ENCODE results near the gene ZBTB17.
A peak's percentile ranks its signal among the peaks of the same experiment; 100 is the strongest.
"Not testable (repeated sequence)": the region's sequence is repeated elsewhere in the genome, so short reads cannot be mapped to it uniquely, and the experiment has no call there.

Gene ZBTB17

GRCh38 chr1:15985611-15986297 lies 9.9 kb upstream of the ZBTB17 start:
- no peak for DNase-seq

- no peak for DNase-seq
These were observed 7.4 kb upstream of the ZBTB17 start for GRCh38 chr1:15983275-15983674.

GRCh38 chr1:15981679-15982078 lies 5.8 kb upstream of the ZBTB17 start:
- DNase-seq: no peak

- not testable (repeated sequence) for DNase-seq
These were observed 2.0 kb upstream of the ZBTB17 start for GRCh38 chr1:15977947-15978346.

GRCh38 chr1:15975358-15975804 lies 520 bp downstream of the ZBTB17 start:
- peak; percentile 3 for DNase-seq

GRCh38 chr1:15974855-15975254 lies 1.0 kb downstream of the ZBTB17 start:
- no peak for DNase-seq

GRCh38 chr1:15973772-15974171 lies 2.1 kb downstream of the ZBTB17 start:
- DNase-seq: no peak

GRCh38 chr1:15972409-15972808 lies 3.5 kb downstream of the ZBTB17 start:
- no peak for DNase-seq

- no peak for DNase-seq
These were observed 5.0 kb downstream of the ZBTB17 start for GRCh38 chr1:15970911-15971310.

- DNase-seq: no peak
These were observed 6.5 kb downstream of the ZBTB17 start for GRCh38 chr1:15969321-15969880.

GRCh38 chr1:15968172-15968571 lies 7.7 kb downstream of the ZBTB17 start:
- DNase-seq: no peak

GRCh38 chr1:15966956-15967344 lies 9.0 kb downstream of the ZBTB17 start:
- DNase-seq: no peak

- no peak for DNase-seq
These were observed 9.6 kb downstream of the ZBTB17 start for GRCh38 chr1:15966081-15966955.

GRCh38 chr1:15965228-15965767 lies 10.6 kb downstream of the ZBTB17 start:
- DNase-seq: no peak

GRCh38 chr1:15963968-15964648 lies 11.8 kb downstream of the ZBTB17 start:
- no peak for DNase-seq

- no peak for DNase-seq
These were observed 12.4 kb downstream of the ZBTB17 start for GRCh38 chr1:15963363-15963967.

- DNase-seq: no peak
These were observed 13.1 kb downstream of the ZBTB17 start for GRCh38 chr1:15962671-15963362.

GRCh38 chr1:15962176-15962575 lies 13.7 kb downstream of the ZBTB17 start:
- DNase-seq: no peak

GRCh38 chr1:15961492-15961891 lies 14.4 kb downstream of the ZBTB17 start:
- no peak for DNase-seq

GRCh38 chr1:15960808-15961207 lies 15.1 kb downstream of the ZBTB17 start:
- no peak for DNase-seq

- no peak for DNase-seq
These were observed 16.0 kb downstream of the ZBTB17 start for GRCh38 chr1:15959827-15960446.

Data from NCI-H1694 treated with DMSO at 0.1 percent for 48 hours (cell line).